IMR-90 (cell line): Measurements from ENCODE around the gene MAPK8IP3. TPM values are rescaled to one million over a fixed set of nuclear protein-coding genes. Genes with fewer than 3 reads are reported as not detected.

Source experiments
- ATAC-seq: fragments of 200-7000 bp; cut with Tn5 transposase; 2 replicates; pipeline ENCODE4 v1.9.1; 2020; ENCODE audit warnings: low read depth, mild to moderate bottlenecking, moderate library complexity
- BruUV-seq: library from RNA; stranded (reverse); fragments of 400-500 nt; replicated peaks from 2 replicates; lab custom pipeline; 2021; lab: Mats Ljungman, UMichigan
- CTCF ChIA-PET: fragments of 300-600 bp; formaldehyde crosslinking; extraction: SDS; loops from one replicate; lab custom pipeline; 2021; ENCODE audit warnings: antibody characterized with exemption; lab: Yijun Ruan, JAX
- POLR2A ChIA-PET: fragments of 300-600 bp; sonication (Branson Sonifier 250); formaldehyde crosslinking; loops from one replicate; lab custom pipeline; 2022; ENCODE audit warnings: antibody characterized with exemption; ENCODE audit not compliant: unreplicated experiment; lab: Charles Lee
- DNase-seq: peaks from one replicate; pipeline ENCODE4 v3.0.0; 2013
- H2AFZ ChIP-seq: replicated peaks from 2 replicates; pipeline ENCODE3; 2013; ENCODE audit warnings: low read length, mild to moderate bottlenecking; ENCODE audit not compliant: poor library complexity
- H2AK5ac ChIP-seq: 2 replicates; pipeline ENCODE4 v1.6.1; 2013; ENCODE audit warnings: low read depth, low read length, inconsistent platforms
- H2AK9ac ChIP-seq: replicated peaks from 2 replicates; pipeline ENCODE3; 2013; ENCODE audit warnings: mild to moderate bottlenecking, low read depth, low read length, moderate library complexity; ENCODE audit not compliant: poor library complexity
- H2BK120ac ChIP-seq: 2 replicates; pipeline ENCODE4 v1.6.1; 2013; ENCODE audit warnings: low read depth, low read length, inconsistent platforms
- H2BK15ac ChIP-seq: 3 replicates; pipeline ENCODE4 v1.6.1; 2013; ENCODE audit warnings: low read depth, low read length, inconsistent platforms
- H2BK20ac ChIP-seq: 2 replicates; pipeline ENCODE4 v1.6.1; 2013; ENCODE audit warnings: low read depth, mild to moderate bottlenecking, inconsistent platforms, low read length, moderate library complexity
- H2BK5ac ChIP-seq: 2 replicates; pipeline ENCODE4 v1.6.1; 2013; ENCODE audit warnings: mild to moderate bottlenecking, low read depth, low read length, inconsistent platforms; ENCODE audit not compliant: poor library complexity, severe bottlenecking
- H3K14ac ChIP-seq: replicated peaks from 2 replicates; pipeline ENCODE4 v1.6.1; 2013; ENCODE audit warnings: low read depth, low read length, inconsistent platforms
- H3K18ac ChIP-seq: 2 replicates; pipeline ENCODE4 v1.6.1; 2013; ENCODE audit warnings: low read depth, low read length, control low read depth
- H3K23ac ChIP-seq: 2 replicates; pipeline ENCODE4 v1.6.1; 2013; ENCODE audit warnings: low read depth, low read length, inconsistent platforms
- H3K27ac ChIP-seq: 2 replicates; pipeline ENCODE4 v1.5.1; 2013; ENCODE audit warnings: mild to moderate bottlenecking, control low read depth, low read length; ENCODE audit not compliant: insufficient read depth
- H3K27me3 ChIP-seq: 2 replicates; pipeline ENCODE4 v1.6.1; 2013; ENCODE audit warnings: low read length; ENCODE audit not compliant: control insufficient read depth, insufficient read depth
- H3K36me3 ChIP-seq: 2 replicates; pipeline ENCODE4 v1.6.1; 2013; ENCODE audit warnings: low read length, mixed read lengths; ENCODE audit not compliant: control insufficient read depth, insufficient read depth
- H3K4ac ChIP-seq: 2 replicates; pipeline ENCODE4 v1.6.1; 2013; ENCODE audit warnings: low read depth, low read length, inconsistent platforms
- H3K4me1 ChIP-seq: 2 replicates; pipeline ENCODE4 v1.6.1; 2013; ENCODE audit warnings: low read length, mixed read lengths; ENCODE audit not compliant: control insufficient read depth, insufficient read depth
- H3K4me2 ChIP-seq: 2 replicates; pipeline ENCODE4 v1.6.1; 2013; ENCODE audit warnings: low read depth, mild to moderate bottlenecking, control low read depth, low read length, moderate library complexity
- H3K4me3 ChIP-seq: 2 replicates; pipeline ENCODE4 v1.5.1; 2013; ENCODE audit warnings: low read depth, mild to moderate bottlenecking, control low read depth, low read length, moderate library complexity; ENCODE audit not compliant: insufficient read depth
- H3K56ac ChIP-seq: 2 replicates; pipeline ENCODE4 v1.6.1; 2013; ENCODE audit warnings: low read length, inconsistent platforms; ENCODE audit not compliant: insufficient read depth; ENCODE audit errors: extremely low read depth
- H3K79me1 ChIP-seq, 2 experiments: 2 replicates each; pipeline ENCODE4 v1.6.1; 2013; ENCODE audit warnings: low read length in 2 of 2, inconsistent platforms in 1 of 2, low read depth in 1 of 2
- H3K9ac ChIP-seq: 2 replicates; pipeline ENCODE4 v1.6.1; 2013; ENCODE audit warnings: low read depth, low read length, control low read depth
- H3K9me1 ChIP-seq: 2 replicates; pipeline ENCODE4 v1.6.1; 2013; ENCODE audit warnings: low read length, inconsistent platforms; ENCODE audit not compliant: insufficient read depth
- H3K9me3 ChIP-seq: 2 replicates; pipeline ENCODE4 v1.6.1; 2013; ENCODE audit warnings: low read length; ENCODE audit not compliant: control insufficient read depth, insufficient read depth
- H4K20me1 ChIP-seq: 2 replicates; pipeline ENCODE4 v1.6.1; 2013; ENCODE audit warnings: low read length, inconsistent platforms; ENCODE audit not compliant: insufficient read depth
- H4K5ac ChIP-seq: 2 replicates; pipeline ENCODE4 v1.6.1; 2013; ENCODE audit warnings: mild to moderate bottlenecking, low read depth, low read length, control low read depth
- H4K8ac ChIP-seq, 2 experiments: 2 replicates each; pipeline ENCODE4 v1.6.1; 2013; ENCODE audit warnings: low read depth in 2 of 2, low read length in 2 of 2, control low read depth in 1 of 2, inconsistent platforms in 1 of 2
- H4K91ac ChIP-seq: 2 replicates; pipeline ENCODE4 v1.6.1; 2013; ENCODE audit warnings: low read depth, low read length, inconsistent platforms; ENCODE audit not compliant: insufficient read depth
- CEBPB ChIP-seq: IDR thresholded peaks from 2 replicates; pipeline ENCODE4 v1.6.1; 2012; ENCODE audit warnings: low read depth, low read length, improper control_type of control experiment
- CHD1 ChIP-seq: IDR thresholded peaks from 2 replicates; pipeline ENCODE4 v1.6.1; 2012; ENCODE audit warnings: low read depth, low read length, improper control_type of control experiment
- MAFK ChIP-seq: IDR thresholded peaks from 2 replicates; pipeline ENCODE4 v1.6.1; 2012; ENCODE audit warnings: low read depth, low read length, improper control_type of control experiment
- MAZ ChIP-seq: IDR thresholded peaks from 2 replicates; pipeline ENCODE4 v1.6.1; 2012; ENCODE audit warnings: low read depth, mild to moderate bottlenecking, low read length, improper control_type of control experiment, moderate library complexity, borderline replicate concordance
- MXI1 ChIP-seq: IDR thresholded peaks from 2 replicates; pipeline ENCODE4 v1.6.1; 2012; ENCODE audit warnings: low read depth, mild to moderate bottlenecking, low read length, moderate library complexity, borderline replicate concordance
- NFE2L2 ChIP-seq: fragments of 150-350 bp; IDR thresholded peaks from 2 replicates; pipeline ENCODE4 v1.6.1; 2016; ENCODE audit warnings: low read depth, mild to moderate bottlenecking, low read length
- RAD21 ChIP-seq: IDR thresholded peaks from 2 replicates; pipeline ENCODE4 v1.6.1; 2012; ENCODE audit warnings: low read length, improper control_type of control experiment
- RCOR1 ChIP-seq: IDR thresholded peaks from 2 replicates; pipeline ENCODE4 v1.6.1; 2012; ENCODE audit warnings: mild to moderate bottlenecking, low read length, improper control_type of control experiment; ENCODE audit not compliant: insufficient replicate concordance
- RFX5 ChIP-seq: IDR thresholded peaks from 2 replicates; pipeline ENCODE4 v1.8.0; 2012; ENCODE audit warnings: low read depth, mild to moderate bottlenecking, low read length, moderate library complexity
- SMC3 ChIP-seq: fragments of 150-350 bp; IDR thresholded peaks from 2 replicates; pipeline ENCODE4 v1.6.1; 2016; ENCODE audit warnings: low read depth, mild to moderate bottlenecking, antibody characterized with exemption, low read length, moderate library complexity
- USF2 ChIP-seq: fragments of 150-350 bp; IDR thresholded peaks from 2 replicates; pipeline ENCODE4 v1.6.1; 2017; ENCODE audit warnings: mild to moderate bottlenecking, antibody characterized with exemption, low read length, low read depth
- WGBS, 2 experiments: methylation state at CpG; one replicate each; pipeline versions ENCODE4 v1.1.5 to v1.1.7; 2013; ENCODE audit warnings: missing lambda C conversion rate in 2 of 2; ENCODE audit not compliant: insufficient read length in 1 of 2; ENCODE audit errors: extremely low coverage in 2 of 2; 5-methylcytosine and 5-hydroxymethylcytosine counted together
- dilution Hi-C: fragments of 300-500 bp; cut with HindIII; formaldehyde crosslinking; loops from one replicate; pipeline ENCODE4 v1.14.3; 2018; ENCODE audit warnings: low sequenced_read_pairs; ENCODE audit not compliant: unreplicated experiment
- in situ Hi-C: fragments of 300-500 bp; cut with MboI; formaldehyde crosslinking; loops from 3 replicates; pipeline ENCODE4 v1.14.3; 2019; ENCODE audit warnings: low sequenced_read_pairs, inconsistent platforms, mixed read lengths
- intact Hi-C: fragments of 100-400 bp; cut with micrococcal nuclease; formaldehyde crosslinking; loops from 2 replicates; pipeline ENCODE4 v1.10.0; 2022
- polyA plus RNA-seq, 3 experiments: library from polyadenylated mRNA; depleted of rRNA; stranded (reverse); fragments of >200 nt; gene quantifications; 2 replicates each; pipeline ENCODE4 v1.2.3, GENCODE V29; 2012; ENCODE audit warnings: low replicate concordance in 1 of 3
- total RNA-seq: library from RNA; depleted of rRNA; stranded (reverse); fragments of >200 nt; gene quantifications from 2 replicates; pipeline ENCODE4 v1.2.3, GENCODE V29; 2012
- TF ChIP-seq, protein P1 (sequence below): fragments of 150-350 bp; IDR thresholded peaks from 2 replicates; pipeline ENCODE4 v1.6.1; 2016; ENCODE audit warnings: low read depth, mild to moderate bottlenecking, low read length, moderate library complexity, borderline replicate concordance

The MAPK8IP3 gene
- total and polyA plus RNA-seq, 2 of the 4 experiments (the other 2 are of a cell fraction) = 17.0 to 69.1 TPM

DNA sequence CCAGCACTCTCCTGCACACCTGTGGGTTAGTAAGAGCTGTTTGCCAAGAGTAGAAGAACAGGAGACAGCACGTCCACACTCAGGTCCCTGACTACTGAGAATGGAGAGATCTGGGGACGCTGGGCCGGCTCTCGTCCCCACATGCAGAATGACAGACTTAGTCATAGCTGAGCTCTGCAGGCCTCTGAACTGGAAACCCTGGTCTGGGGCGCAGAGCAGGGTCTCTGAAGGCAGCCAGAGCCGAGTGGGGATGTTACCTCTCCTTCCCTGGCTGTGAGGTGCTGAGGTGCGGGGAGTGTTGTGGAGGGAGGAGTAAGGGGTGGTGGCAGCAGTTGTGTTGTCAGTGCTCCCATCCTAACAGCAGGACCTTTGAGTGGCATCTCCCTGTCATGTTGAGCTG, 35.1 kb upstream of the MAPK8IP3 start:
- H2BK15ac ChIP-seq = no peak overlapping the region
- H3K79me1 ChIP-seq = peaks cover 2 to 28% of the 10 kb centered on the region in 2 experiments; a peak in 3 of 4 replicates
- H4K20me1 ChIP-seq = no peaks in the 10 kb centered on the region; the same call in none of the 2 replicates
- no peak overlapping the region for H2AFZ ChIP-seq
- WGBS, 2 experiments = 100% methylated on average over 4 of the region's 7 CpGs; no CpG with 5 or more reads in 1 of the 2 experiments
- H3K18ac ChIP-seq = no peak overlapping the region
- H2AK5ac ChIP-seq = no peak overlapping the region
- H3K56ac ChIP-seq = no peak overlapping the region
- H2AK9ac ChIP-seq = no peak overlapping the region
- H3K9me1 ChIP-seq = peaks cover 22% of the 10 kb centered on the region
- dilution Hi-C loops = no loop called here
- DNase-seq = no peak
- intact Hi-C loops = no loop called here
- no peak overlapping the region for H3K14ac ChIP-seq
- H2BK120ac ChIP-seq = no peak overlapping the region
- H3K9ac ChIP-seq = no peak overlapping the region
- no peak overlapping the region for H4K5ac ChIP-seq
- in situ Hi-C loops = no loop called here
- H4K8ac ChIP-seq = no peak overlapping the region
- H3K9me3 ChIP-seq = no peaks in the 10 kb centered on the region
- TF ChIP-seq CHD1 (no peak), RAD21 (no peak), NFE2L2 (no peak), MXI1 (no peak), MAFK (no peak), MAZ (no peak), SMC3 (no peak), CEBPB (no peak), RFX5 (no peak), USF2 (no peak), RCOR1 (no peak)
- TF ChIP-seq, protein P1, sequence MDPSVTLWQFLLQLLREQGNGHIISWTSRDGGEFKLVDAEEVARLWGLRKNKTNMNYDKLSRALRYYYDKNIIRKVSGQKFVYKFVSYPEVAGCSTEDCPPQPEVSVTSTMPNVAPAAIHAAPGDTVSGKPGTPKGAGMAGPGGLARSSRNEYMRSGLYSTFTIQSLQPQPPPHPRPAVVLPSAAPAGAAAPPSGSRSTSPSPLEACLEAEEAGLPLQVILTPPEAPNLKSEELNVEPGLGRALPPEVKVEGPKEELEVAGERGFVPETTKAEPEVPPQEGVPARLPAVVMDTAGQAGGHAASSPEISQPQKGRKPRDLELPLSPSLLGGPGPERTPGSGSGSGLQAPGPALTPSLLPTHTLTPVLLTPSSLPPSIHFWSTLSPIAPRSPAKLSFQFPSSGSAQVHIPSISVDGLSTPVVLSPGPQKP = no peak
- no peak overlapping the region for H3K4ac ChIP-seq
- H3K36me3 ChIP-seq = peaks cover 94% of the 10 kb centered on the region
- H4K91ac ChIP-seq = no peak overlapping the region
- H3K4me3 ChIP-seq = no peak overlapping the region
- H2BK20ac ChIP-seq = no peak overlapping the region
- H3K27ac ChIP-seq = no peak overlapping the region
- no peak overlapping the region for H2BK5ac ChIP-seq
- CTCF ChIA-PET = no interaction called here
- no peak overlapping the region for H3K23ac ChIP-seq
- H3K27me3 ChIP-seq = no peaks in the 10 kb centered on the region
- POLR2A ChIA-PET = no interaction called here
- no peak for ATAC-seq
- no peak overlapping the region for H3K4me2 ChIP-seq
- H3K4me1 ChIP-seq = peaks cover 6% of the 10 kb centered on the region
- no TSS peak for BruUV-seq
